PC-3 (cell line): Measurements from ENCODE around the gene NOSTRIN. TPM values are rescaled to one million over a fixed set of nuclear protein-coding genes. Genes with fewer than 3 reads are reported as not detected.
"Not testable (repeated sequence)": the region's sequence is repeated elsewhere in the genome, so short reads cannot be mapped to it uniquely, and the experiment has no call there.

Source experiments
- ATAC-seq: fragments of 200-7000 bp; cut with Tn5 transposase; 2 replicates; pipeline ENCODE4 v1.9.1; 2020; ENCODE audit warnings: mild to moderate bottlenecking, moderate library complexity
- BruUV-seq: library from RNA; stranded (reverse); fragments of 400-500 nt; replicated peaks from 2 replicates; lab custom pipeline; 2021; lab: Mats Ljungman, UMichigan
- CTCF ChIA-PET: fragments of 300-600 bp; sonication (Branson Sonifier 250); formaldehyde crosslinking; loops from one replicate; lab custom pipeline; 2022; ENCODE audit warnings: antibody characterized with exemption; lab: Charles Lee
- POLR2A ChIA-PET: fragments of 300-600 bp; sonication (Branson Sonifier 250); formaldehyde crosslinking; loops from one replicate; lab custom pipeline; 2022; ENCODE audit warnings: antibody characterized with exemption; ENCODE audit not compliant: unreplicated experiment; lab: Charles Lee
- DNase-seq: peaks from one replicate; pipeline ENCODE4 v3.0.0-alpha.2; 2015
- H2AFZ ChIP-seq: fragments of 300-600 bp; sonication (generic); 2 replicates; pipeline ENCODE4 v1.6.0; 2016; ENCODE audit warnings: antibody characterized with exemption, low read length
- H3F3A ChIP-seq: fragments of 300-600 bp; sonication (generic); one replicate; pipeline ENCODE4 v1.6.0; 2017; ENCODE audit warnings: antibody characterized with exemption, low read length, control low read depth, mild to moderate bottlenecking; ENCODE audit not compliant: unreplicated experiment
- H3K27ac ChIP-seq: fragments of 300-600 bp; sonication (generic); 2 replicates; pipeline ENCODE4 v1.5.1; 2016; ENCODE audit warnings: mild to moderate bottlenecking, low read length
- H3K27me3 ChIP-seq: fragments of 300-600 bp; sonication (generic); 2 replicates; pipeline ENCODE4 v1.6.1; 2016; ENCODE audit warnings: low read length, mixed read lengths
- H3K36me3 ChIP-seq: fragments of 300-600 bp; sonication (generic); 2 replicates; pipeline ENCODE4 v1.6.1; 2016; ENCODE audit warnings: low read depth, mixed run types, low read length, mixed read lengths
- H3K4me1 ChIP-seq: fragments of 300-600 bp; sonication (generic); 2 replicates; pipeline ENCODE4 v1.5.1; 2016; ENCODE audit warnings: low read length; ENCODE audit not compliant: insufficient read depth
- H3K4me2 ChIP-seq: fragments of 300-600 bp; sonication (generic); 2 replicates; pipeline ENCODE4 v1.6.0; 2016; ENCODE audit warnings: low read length
- H3K4me3 ChIP-seq: fragments of 300-600 bp; sonication (generic); 2 replicates; pipeline ENCODE4 v1.5.1; 2016; ENCODE audit warnings: mild to moderate bottlenecking, low read length, mixed read lengths
- H3K79me2 ChIP-seq: fragments of 300-600 bp; sonication (generic); 2 replicates; pipeline ENCODE4 v1.6.1; 2017; ENCODE audit warnings: low read length, mixed read lengths
- H3K9ac ChIP-seq: fragments of 300-600 bp; sonication (generic); 2 replicates; pipeline ENCODE4 v1.6.0; 2016; ENCODE audit warnings: mild to moderate bottlenecking, low read length
- H3K9me2 ChIP-seq: fragments of 300-600 bp; sonication (generic); replicated peaks from 2 replicates; pipeline ENCODE4 v1.6.1; 2016; ENCODE audit warnings: mixed run types, low read length, mixed read lengths
- H3K9me3 ChIP-seq: fragments of 300-600 bp; sonication (generic); 2 replicates; pipeline ENCODE4 v1.6.1; 2016; ENCODE audit warnings: low read length, mixed read lengths
- H4K20me1 ChIP-seq: fragments of 300-600 bp; sonication (generic); 2 replicates; pipeline ENCODE4 v1.6.1; 2016; ENCODE audit warnings: low read length, mixed read lengths
- CTCF ChIP-seq: fragments of 300-600 bp; sonication (generic); conservative IDR thresholded peaks from 2 replicates; pipeline ENCODE4 v1.5.1; 2017; ENCODE audit warnings: antibody characterized with exemption, low read depth, mild to moderate bottlenecking, low read length
- EZH2 ChIP-seq: fragments of 300-600 bp; sonication (generic); IDR thresholded peaks from one replicate; pipeline ENCODE4 v1.6.1; 2017; ENCODE audit warnings: antibody characterized with exemption, mild to moderate bottlenecking, low read length; ENCODE audit not compliant: unreplicated experiment
- EZH2phosphoT487 ChIP-seq: fragments of 300-600 bp; sonication (generic); IDR thresholded peaks from 2 replicates; pipeline ENCODE4 v1.6.1; 2018; ENCODE audit warnings: mild to moderate bottlenecking, antibody characterized with exemption, low read length, borderline replicate concordance
- intact Hi-C: fragments of 100-400 bp; cut with micrococcal nuclease; formaldehyde crosslinking; loops from 2 replicates; pipeline ENCODE4 v1.9.0; 2023
- total RNA-seq: library from RNA; depleted of rRNA; stranded (reverse); fragments of >200 nt; gene quantifications from 2 replicates; pipeline ENCODE4 v1.2.3, GENCODE V29; 2014

The NOSTRIN gene
- total RNA-seq, 1 experiment from 2014 or later = 1.1 TPM

- CTCF ChIA-PET = no interaction called here
- no peak for TF ChIP-seq EZH2phosphoT487
- no peak for TF ChIP-seq EZH2
- TF ChIP-seq CTCF = no peak
These were observed 53.2 kb downstream of the NOSTRIN start for GRCh38 chr2:168855601-168856000.

GRCh38 chr2:168858146-168858545 lies 55.7 kb downstream of the NOSTRIN start:
- no peaks in the 10 kb centered on the region for H3K79me2 ChIP-seq
- ChIA-PET CTCF (no interaction called here), POLR2A (no interaction called here)
- DNase-seq (no peak), ATAC-seq (no peak)
- no peaks in the 10 kb centered on the region for H3F3A ChIP-seq
- no peaks in the 10 kb centered on the region for H4K20me1 ChIP-seq
- H3K9me2 ChIP-seq = no peaks in the 10 kb centered on the region
- TF ChIP-seq EZH2 (no peak), EZH2phosphoT487 (no peak)
- no peaks in the 10 kb centered on the region for H3K9me3 ChIP-seq
- H3K9ac ChIP-seq = no peak overlapping the region
- no peak overlapping the region for H3K4me3 ChIP-seq
- H3K4me1 ChIP-seq = no peaks in the 10 kb centered on the region
- no peak overlapping the region for H3K27ac ChIP-seq
- intact Hi-C loops = no loop called here
- BruUV-seq = no TSS peak
- H3K36me3 ChIP-seq = no peaks in the 10 kb centered on the region
- H3K4me2 ChIP-seq = no peak overlapping the region
- no peak overlapping the region for H2AFZ ChIP-seq
- H3K27me3 ChIP-seq = no peaks in the 10 kb centered on the region

More at GRCh38 chr2:168855601-168856000, 53.2 kb downstream of the NOSTRIN start:
- no peak overlapping the region for H3K4me2 ChIP-seq
- H4K20me1 ChIP-seq = no peaks in the 10 kb centered on the region
- no peaks in the 10 kb centered on the region for H3K27me3 ChIP-seq
- no TSS peak for BruUV-seq
- POLR2A ChIA-PET = no interaction called here
- DNase-seq (no peak), ATAC-seq (no peak)
- H3K9me3 ChIP-seq = no peaks in the 10 kb centered on the region
- no peaks in the 10 kb centered on the region for H3K36me3 ChIP-seq
- no peak overlapping the region for H3K27ac ChIP-seq
- peaks cover 10% of the 10 kb centered on the region for H3K4me1 ChIP-seq
- H3K79me2 ChIP-seq = no peaks in the 10 kb centered on the region
- no peak overlapping the region for H2AFZ ChIP-seq
- H3F3A ChIP-seq = no peaks in the 10 kb centered on the region
- H3K9me2 ChIP-seq = no peaks in the 10 kb centered on the region
- no peak overlapping the region for H3K9ac ChIP-seq
- intact Hi-C loops = no loop called here
- no peak overlapping the region for H3K4me3 ChIP-seq

- DNase-seq, H3K4me1 ChIP-seq, H3K9ac ChIP-seq, H3K4me2 ChIP-seq, H2AFZ ChIP-seq, H4K20me1 ChIP-seq, ATAC-seq, POLR2A ChIA-PET, H3K27ac ChIP-seq, H3K27me3 ChIP-seq, H3K4me3 ChIP-seq, H3K9me2 ChIP-seq, H3F3A ChIP-seq, intact Hi-C loops, BruUV-seq, CTCF ChIA-PET, H3K79me2 ChIP-seq, H3K9me3 ChIP-seq: not testable (repeated sequence)
- H3K36me3 ChIP-seq = peaks cover 10% of the 10 kb centered on the region
These were observed 64.7 kb downstream of the NOSTRIN start for GRCh38 chr2:168867164-168867563.

- BruUV-seq, DNase-seq, H4K20me1 ChIP-seq, intact Hi-C loops, CTCF ChIA-PET, POLR2A ChIA-PET, H3K9me2 ChIP-seq, H3K9me3 ChIP-seq, H3K27ac ChIP-seq, H3K4me2 ChIP-seq, H3K4me1 ChIP-seq, H3K27me3 ChIP-seq, H3K79me2 ChIP-seq, H3K9ac ChIP-seq, ATAC-seq, H3K4me3 ChIP-seq, H2AFZ ChIP-seq, H3F3A ChIP-seq: not testable (repeated sequence)
- H3K36me3 ChIP-seq = peaks cover 22% of the 10 kb centered on the region
These were observed 67.9 kb downstream of the NOSTRIN start for GRCh38 chr2:168870369-168870768.

GRCh38 chr2:168870824-168871223 lies 68.4 kb downstream of the NOSTRIN start:
- peaks cover 25% of the 10 kb centered on the region for H3K36me3 ChIP-seq
- H3K27me3 ChIP-seq, intact Hi-C loops, H3K4me3 ChIP-seq, H3F3A ChIP-seq, H3K4me2 ChIP-seq, H2AFZ ChIP-seq, H3K9me3 ChIP-seq, POLR2A ChIA-PET, H3K27ac ChIP-seq, DNase-seq, BruUV-seq, H3K9me2 ChIP-seq, ATAC-seq, H3K9ac ChIP-seq, H4K20me1 ChIP-seq, H3K4me1 ChIP-seq, CTCF ChIA-PET, H3K79me2 ChIP-seq: not testable (repeated sequence)
